DMS79 treated with DMSO at 0.1 percent for 48 hours (cell line): ENCODE data around the gene ADPRH.

Experiments used
- DNase-seq: peaks from one replicate; lab custom pipeline; 2025; lab: John Stamatoyannopoulos, UW

Gene ADPRH

DNA sequence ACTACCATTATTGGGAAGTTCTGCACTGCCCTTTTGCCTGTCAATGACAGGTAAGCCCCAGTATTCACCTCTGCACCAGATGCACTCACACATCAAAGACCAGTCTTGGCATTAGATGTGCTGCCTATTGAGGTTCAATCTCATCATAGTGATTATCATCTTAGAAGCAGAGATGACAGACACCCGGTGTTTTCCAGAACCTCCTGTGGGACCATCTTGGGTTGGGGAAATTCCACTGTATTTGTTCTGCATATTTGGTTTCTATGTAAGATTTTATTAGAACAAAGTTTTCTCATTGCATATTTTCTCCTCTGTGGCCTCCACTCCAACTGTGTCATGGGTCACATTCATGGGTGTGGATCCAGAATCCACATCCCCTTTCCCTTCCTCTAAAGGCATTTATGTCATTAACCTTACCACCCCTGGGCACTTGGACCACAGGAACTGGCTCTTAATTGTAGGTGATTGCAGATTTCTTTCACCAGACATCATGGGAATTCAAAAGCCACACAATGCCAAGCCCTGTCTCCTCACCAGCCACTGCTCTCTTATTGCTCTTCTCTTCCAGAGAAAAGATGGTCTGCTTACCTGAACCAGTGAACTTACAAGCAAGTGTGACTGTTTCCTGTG, 49.6 kb downstream of the ADPRH start:
- no peak for DNase-seq

GRCh38 chr3:119630128-119630879, 51.0 kb downstream of the ADPRH start:
- DNase-seq, result no peak

- no peak for DNase-seq
Observed at GRCh38 chr3:119630880-119631329, 51.6 kb downstream of the ADPRH start.

DNA sequence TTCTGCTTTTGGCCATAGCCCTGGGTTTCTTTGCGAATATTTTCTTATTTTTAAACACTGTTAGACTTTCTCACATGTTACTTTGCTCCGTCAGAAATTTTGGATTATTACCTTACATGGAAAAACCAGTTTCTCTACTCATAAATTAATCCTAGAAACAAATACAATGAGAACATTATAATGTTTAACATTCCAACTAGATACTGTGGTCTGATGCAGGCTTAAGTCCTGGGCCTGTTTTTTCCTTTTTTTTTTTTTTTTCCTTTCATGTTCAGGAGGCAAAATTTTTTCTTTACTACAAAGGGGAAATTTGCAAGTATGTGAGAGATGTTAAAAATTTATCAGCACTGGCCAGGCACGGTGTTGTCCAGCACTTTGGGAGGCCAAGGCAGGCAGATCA, 52.2 kb downstream of the ADPRH start:
- no peak for DNase-seq

GRCh38 chr3:119632216-119632615, 52.9 kb downstream of the ADPRH start:
- no peak for DNase-seq

GRCh38 chr3:119632829-119633228, 53.5 kb downstream of the ADPRH start:
- DNase-seq, result no peak

GRCh38 chr3:119635719-119636118, 56.4 kb downstream of the ADPRH start:
- no peak for DNase-seq

DNA sequence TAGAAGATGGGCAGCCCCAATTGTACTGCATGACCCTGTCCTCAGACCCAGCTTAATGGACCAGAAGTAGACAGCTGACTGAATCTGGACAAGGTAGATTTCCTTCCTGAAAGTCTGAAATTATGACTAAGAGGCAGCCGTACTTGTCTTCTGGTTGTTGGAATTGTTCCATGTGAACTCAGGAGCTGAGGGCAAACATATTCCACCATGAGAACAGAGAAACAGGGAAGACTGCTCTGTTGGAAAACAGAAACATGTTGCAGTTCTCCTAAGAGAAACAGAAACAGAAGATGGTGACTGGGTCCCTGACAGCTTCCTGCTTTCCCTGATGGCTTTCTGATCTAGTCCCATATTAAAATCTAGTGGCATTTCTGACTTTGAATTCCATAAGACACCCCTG, 57.0 kb downstream of the ADPRH start:
- DNase-seq, result no peak

- no peak for DNase-seq
Observed at GRCh38 chr3:119636891-119637611, 57.8 kb downstream of the ADPRH start.

- DNase-seq, result no peak
Observed at GRCh38 chr3:119637679-119638477, 58.6 kb downstream of the ADPRH start.
